GM12878 (cell line): ENCODE measurements around the gene SLC25A20. TPM values are rescaled to one million over a fixed set of nuclear protein-coding genes. Genes with fewer than 3 reads are reported as not detected.
A peak's percentile ranks its signal among the peaks of the same experiment; 100 is the strongest.

ENCODE experiments used
- ATAC-seq: fragments of 200-7000 bp; cut with Tn5 transposase; 3 replicates; pipeline ENCODE4 v1.9.1; 2020; ENCODE audit warnings: mild to moderate bottlenecking, moderate library complexity
- BruUV-seq: library from RNA; stranded (reverse); fragments of 400-500 nt; replicated peaks from 2 replicates; lab custom pipeline; 2021; lab: Mats Ljungman, UMichigan
- CTCF ChIA-PET: fragments of 300-600 bp; sonication (Branson Sonifier 250); formaldehyde crosslinking; extraction: SDS; loops from one replicate; lab custom pipeline; 2021; ENCODE audit warnings: inconsistent platforms; lab: Yijun Ruan, JAX
- POLR2A ChIA-PET: fragments of 350-600 bp; formaldehyde crosslinking; extraction: SDS; loops from one replicate; lab custom pipeline; 2021; ENCODE audit warnings: inconsistent platforms; lab: Charles Lee
- RAD21 ChIA-PET: fragments of 300-600 bp; sonication (Branson Sonifier 250); formaldehyde crosslinking; loops from one replicate; lab custom pipeline; 2023; ENCODE audit warnings: antibody characterized with exemption; ENCODE audit not compliant: unreplicated experiment; lab: Charles Lee
- SMC1A ChIA-PET: fragments of 300-600 bp; sonication (Branson Sonifier 250); formaldehyde crosslinking; loops from one replicate; lab custom pipeline; 2023; ENCODE audit not compliant: unreplicated experiment, uncharacterized antibody; lab: Charles Lee
- DNase-seq: peaks from one replicate; pipeline ENCODE4 v3.0.0-alpha.2; 2011; ENCODE audit warnings: low read depth, low spot score
- FAIRE-seq: peaks from 3 replicates; lab custom pipeline; 2011; peaks lifted over from hg19 to GRCh38; lab: Jason Lieb, UNC
- H2AFZ ChIP-seq: 2 replicates; pipeline ENCODE4 v1.6.0; 2011; ENCODE audit warnings: low read depth, low read length, control low read depth; ENCODE audit not compliant: control insufficient read depth
- H3K27ac ChIP-seq: 2 replicates; pipeline ENCODE4 v1.5.1; 2011; ENCODE audit warnings: control low read depth; ENCODE audit not compliant: control insufficient read depth, insufficient read depth
- H3K27me3 ChIP-seq, 2 experiments: replicated peaks in 1 of 2; 2 replicates each; pipeline versions ENCODE4 v1.6.0 to v1.6.1; 2011; ENCODE audit warnings: low read length in 1 of 2; ENCODE audit not compliant: control insufficient read depth in 2 of 2, insufficient read depth in 2 of 2
- H3K36me3 ChIP-seq, 2 experiments: 2 replicates each; pipeline ENCODE4 v1.5.1; 2011; ENCODE audit warnings: low read length in 1 of 2; ENCODE audit not compliant: control insufficient read depth in 2 of 2, insufficient read depth in 2 of 2
- H3K4me1 ChIP-seq: 2 replicates; pipeline ENCODE4 v1.6.1; 2011; ENCODE audit warnings: mild to moderate bottlenecking, low read length, moderate library complexity, mixed read lengths; ENCODE audit not compliant: control insufficient read depth, insufficient read depth
- H3K4me2 ChIP-seq: 2 replicates; pipeline ENCODE4 v1.6.0; 2011; ENCODE audit warnings: control low read depth; ENCODE audit not compliant: control insufficient read depth, insufficient read depth
- H3K4me3 ChIP-seq: fragments of 200-600 bp; sonication (generic); 2 replicates; pipeline ENCODE4 v1.5.1; 2016
- H3K79me2 ChIP-seq: 2 replicates; pipeline ENCODE4 v1.6.0; 2011; ENCODE audit warnings: low read length; ENCODE audit not compliant: control insufficient read depth, insufficient read depth
- H3K9ac ChIP-seq: 2 replicates; pipeline ENCODE4 v1.8.0; 2011; ENCODE audit warnings: low read length, control low read depth, mixed read lengths; ENCODE audit not compliant: control insufficient read depth, insufficient read depth
- H3K9me3 ChIP-seq: replicated peaks from 3 replicates; pipeline ENCODE4 v1.5.1; 2011; ENCODE audit warnings: mild to moderate bottlenecking, low read length; ENCODE audit not compliant: control insufficient read depth, insufficient read depth
- H4K20me1 ChIP-seq: 2 replicates; pipeline ENCODE4 v1.6.0; 2011; ENCODE audit not compliant: control insufficient read depth, insufficient read depth
- BACH1 ChIP-seq: fragments of 450-650 bp; IDR thresholded peaks from 2 replicates; pipeline ENCODE4 v1.6.1; 2017; ENCODE audit warnings: mild to moderate bottlenecking, borderline replicate concordance
- BHLHE40 ChIP-seq, 2 experiments: fragments of 450-650 bp in 1 of 2; IDR thresholded peaks; 2 replicates each; pipeline ENCODE4 v1.6.1; 2011 to 2017; ENCODE audit warnings: low read depth in 2 of 2, borderline replicate concordance in 1 of 2, improper control_type of control experiment in 1 of 2, low read length in 1 of 2, mild to moderate bottlenecking in 1 of 2
- IKZF2 ChIP-seq, 2 experiments: fragments of 450-650 bp; IDR thresholded peaks; 2 replicates each; pipeline ENCODE4 v1.6.1; 2017; ENCODE audit warnings: mild to moderate bottlenecking in 2 of 2, moderate library complexity in 2 of 2
- RUNX3 ChIP-seq: IDR thresholded peaks from 2 replicates; pipeline ENCODE4 v1.6.1; 2012; ENCODE audit warnings: low read length, inconsistent platforms
- SRF ChIP-seq, 2 experiments: IDR thresholded peaks; 2 replicates each; pipeline ENCODE4 v1.6.1; 2011; ENCODE audit warnings: low read depth in 2 of 2, low read length in 2 of 2, mild to moderate bottlenecking in 1 of 2, moderate library complexity in 1 of 2
- WGBS: methylation state at CpG from one replicate; pipeline ENCODE4 v1.1.6; 2016; ENCODE audit warnings: low lambda C conversion rate; ENCODE audit not compliant: insufficient replicate concordance, insufficient coverage; ENCODE audit errors: missing lambda C conversion rate; 5-methylcytosine and 5-hydroxymethylcytosine counted together
- in situ Hi-C: fragments of 300-500 bp; cut with MboI; formaldehyde crosslinking; loops from 9 replicates; pipeline ENCODE4 v1.14.3; 2018; ENCODE audit warnings: mixed read lengths
- intact Hi-C: fragments of 100-400 bp; cut with micrococcal nuclease; formaldehyde crosslinking; loops from one replicate; pipeline ENCODE4 v1.14.2; 2022; ENCODE audit not compliant: unreplicated experiment
- polyA plus RNA-seq, 11 experiments: library from polyadenylated mRNA; depleted of rRNA in 4 of 11; unstranded in 6 of 11; stranded (reverse) in 5 of 11; fragments of >200 nt; fragmentation: Nextera tagmentation in 4 of 11; fragmentation: Illumina TruSeq in 1 of 11; extraction: Ambion mirVana in 4 of 11; extraction: Trizol in 1 of 11; gene quantifications; 1 replicate in 1 of 11; 2 replicates in 10 of 11; pipeline versions ENCODE4 v1.2.1 to v1.2.3, GENCODE V29; 2011 to 2016; ENCODE audit warnings: inconsistent platforms in 2 of 11, missing spikeins in 2 of 11, low read depth in 1 of 11
- total RNA-seq, 4 experiments: library from RNA; depleted of rRNA in 3 of 4; stranded (reverse); fragments of >200 nt in 3 of 4; fragmentation: Illumina TruSeq in 1 of 4; extraction: Trizol in 1 of 4; gene quantifications; 2 replicates each; pipeline versions ENCODE4 v1.2.1 to v1.2.3, GENCODE V29; 2013 to 2021

The SLC25A20 gene
- total and polyA plus RNA-seq, 10 of the 15 experiments (the other 5 are each of a cell fraction or from before 2014, with no cell fraction given): 12.9 to 38.6 (median 22.1) TPM

DNA sequence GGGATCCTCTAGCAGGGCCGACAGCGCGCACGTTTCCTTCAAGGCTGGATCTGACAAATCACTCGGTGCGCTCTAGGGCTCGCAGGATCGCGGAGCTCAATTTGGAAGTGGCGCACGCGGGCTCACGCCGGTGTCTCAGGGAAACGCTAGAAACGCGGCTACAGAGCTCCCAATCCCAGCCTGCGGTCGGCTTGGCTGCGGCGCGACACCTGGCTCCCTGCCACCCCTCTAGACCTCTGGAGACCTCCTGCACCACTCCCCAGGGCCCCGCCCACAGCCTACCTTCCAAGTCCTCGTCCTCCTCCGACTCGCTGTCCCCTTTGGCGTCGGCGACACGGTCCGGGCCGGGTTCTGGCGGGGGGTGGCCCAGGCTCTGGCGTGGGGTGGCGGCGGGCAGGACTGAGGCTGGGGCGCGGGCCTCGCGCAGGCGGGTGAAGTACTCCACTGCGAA lies 51.6 kb downstream of the SLC25A20 start:
- POLR2A ChIA-PET: interaction anchor here (0.6 to 1.8 kb wide), 6 partner anchors 10 to 160 kb away, joined by 3 to 11 read pairs (median 5); partner anchors contain the start of genes ARIH2 and WDR6
- ATAC-seq (peak; percentile 67), FAIRE-seq (peak; percentile 7), DNase-seq (no peak)
- Histone ChIP-seq H3K79me2 (peaks cover 8% of the 10 kb centered on the region), H3K9ac (peak overlapping the region; percentile 64), H3K27ac (peak overlapping the region; percentile 64), H3K9me3 (no peaks in the 10 kb centered on the region), H3K4me3 (peak overlapping the region; percentile 81), H3K4me2 (peak overlapping the region; percentile 69), H4K20me1 (no peaks in the 10 kb centered on the region), H2AFZ (peak overlapping the region; percentile 89), H3K27me3 (no peaks in the 10 kb centered on the region), H3K36me3 (no peaks in the 10 kb centered on the region), H3K4me1 (peaks cover 5% of the 10 kb centered on the region; the same call in 1 of the 2 replicates)
- BruUV-seq: no TSS peak
- 0 out of 2 replicates have a peak, but pooled peaks have one; percentile 19 for TF ChIP-seq BACH1
- TF ChIP-seq RUNX3: peak; percentile 40; the same call in 1 of the 2 replicates
- TF ChIP-seq IKZF2 (IDR thresholded peaks at IDR 0.05): 0 out of 4 replicates have a peak, but pooled peaks of 1 of the 2 experiments have one; percentile 22
- TF ChIP-seq SRF (IDR thresholded peaks at IDR 0.05; ENCODE audit: low read depth in 2 of 2, low read length in 2 of 2): no peak
- peak; percentile 36 to 72; a peak in 2 of 4 replicates for TF ChIP-seq BHLHE40 (IDR thresholded peaks at IDR 0.05; ENCODE audit: borderline replicate concordance in 1 of 2, low read depth in 2 of 2, low read length in 1 of 2)
- RAD21 ChIA-PET: interaction anchor here (1.0 to 2.2 kb wide), 4 partner anchors 50 to 76 kb away, joined by 3 to 8 read pairs (median 4); partner anchors contain the start of gene ARIH2
- WGBS: 2% methylated on average over 42 of the region's 42 CpGs
- intact Hi-C loops (loop anchor here (2.0 to 5.0 kb wide), 2 partner anchors 50 to 72 kb away; partner anchors contain the start of genes ARIH2 and SLC25A20), in situ Hi-C loops (no loop called here)
- SMC1A ChIA-PET: interaction anchor here (0.6 to 1.7 kb wide), 4 partner anchors 10 to 496 kb away, joined by 3 to 4 read pairs (median 3); no protein-coding TSS in a partner anchor
- CTCF ChIA-PET: interaction anchor here (1.2 kb wide), 1 partner anchor 446 kb away, joined by 3 read pairs; no protein-coding TSS in a partner anchor
